ENCODE data around the gene CYB5D1. TPM values are rescaled to one million over a fixed set of nuclear protein-coding genes. Genes with fewer than 3 reads are reported as not detected.
"Not testable (repeated sequence)": the region's sequence is repeated elsewhere in the genome, so short reads cannot be mapped to it uniquely, and the experiment has no call there.

CYB5D1 gene
- 13.8 TPM for polyA plus RNA-seq
- long read RNA-seq, donor 1, partial matches to known transcripts, result 0 of 1 reads
- long read RNA-seq, donor 1, other reads (novel, unspliced or antisense), result 0 of 1 reads
- long read RNA-seq, donor 2, result 0 reads
- long read RNA-seq, donor 3, result 0 reads
- long read RNA-seq, donor 4, result 0 reads
- long read RNA-seq, donor 5, partial matches to known transcripts, result 0 of 2 reads
- long read RNA-seq, donor 5, other reads (novel, unspliced or antisense), result 0 of 2 reads
- long read RNA-seq, donor 6, partial matches to known transcripts, result 0 of 1 reads
- long read RNA-seq, donor 6, other reads (novel, unspliced or antisense), result 0 of 1 reads
- long read RNA-seq, donor 7, result 0 reads
- long read RNA-seq, donor 8, partial matches to known transcripts, result 0 of 2 reads
- long read RNA-seq, donor 8, other reads (novel, unspliced or antisense), result 0 of 2 reads
- long read RNA-seq, donor 9, partial matches to known transcripts, result 0 of 1 reads
- long read RNA-seq, donor 9, other reads (novel, unspliced or antisense), result 0 of 1 reads
- long read RNA-seq, donor 10, partial matches to known transcripts, result 0 of 1 reads
- long read RNA-seq, donor 10, other reads (novel, unspliced or antisense), result 0 of 1 reads
- long read RNA-seq, donor 11, partial matches to known transcripts, result 0 of 2 reads
- long read RNA-seq, donor 11, other reads (novel, unspliced or antisense), result 0 of 2 reads

- Histone ChIP-seq H3K4me1 (ENCODE audit: control insufficient read depth, insufficient read depth, low read length) (peaks cover 28% of the 10 kb centered on the region), H3K4me3 (ENCODE audit: low read length) (peak within 1 kb of the TSS; percentile 67), H3K9me3 (ENCODE audit: control insufficient read depth, low read depth, low read length) (peaks cover 3% of the 10 kb centered on the region), H3K27me3 (ENCODE audit: control insufficient read depth, insufficient read depth, low read length) (no peaks in the 10 kb centered on the region), H3K27ac (ENCODE audit: low read length) (peak within 1 kb of the TSS; percentile 93), H3K36me3 (ENCODE audit: control insufficient read depth, insufficient read depth, low read length) (peaks cover 30% of the 10 kb centered on the region)
- WGBS (ENCODE audit: insufficient coverage, low lambda C conversion rate), result 0% methylated on average over 1 of the region's 48 CpGs
- DNase-seq, result peak; percentile 88 to 97
These were observed at the start of gene CYB5D1 for GRCh38 chr17:7857713-7858521. TSS of gene CYB5D1 (plus strand) at chr17:7858003. CDS start at chr17:7858135, 132 bp downstream.

GRCh38 chr17:7809086-7809790, 48.6 kb upstream of the CYB5D1 start:
- no peaks in the 10 kb centered on the region for H3K36me3 ChIP-seq (ENCODE audit: control insufficient read depth, insufficient read depth, low read length)
- H3K4me1 ChIP-seq (ENCODE audit: control insufficient read depth, insufficient read depth, low read length), result no peaks in the 10 kb centered on the region
- no peak overlapping the region for H3K4me3 ChIP-seq (ENCODE audit: low read length)
- H3K27me3 ChIP-seq (ENCODE audit: control insufficient read depth, insufficient read depth, low read length), result peaks cover 10% of the 10 kb centered on the region
- DNase-seq, result no peak
- no CpG with 5 or more reads among the region's 11 CpGs for WGBS (ENCODE audit: insufficient coverage, low lambda C conversion rate)
- no peak overlapping the region for H3K27ac ChIP-seq (ENCODE audit: low read length)
- H3K9me3 ChIP-seq (ENCODE audit: control insufficient read depth, low read depth, low read length), result no peaks in the 10 kb centered on the region

DNA sequence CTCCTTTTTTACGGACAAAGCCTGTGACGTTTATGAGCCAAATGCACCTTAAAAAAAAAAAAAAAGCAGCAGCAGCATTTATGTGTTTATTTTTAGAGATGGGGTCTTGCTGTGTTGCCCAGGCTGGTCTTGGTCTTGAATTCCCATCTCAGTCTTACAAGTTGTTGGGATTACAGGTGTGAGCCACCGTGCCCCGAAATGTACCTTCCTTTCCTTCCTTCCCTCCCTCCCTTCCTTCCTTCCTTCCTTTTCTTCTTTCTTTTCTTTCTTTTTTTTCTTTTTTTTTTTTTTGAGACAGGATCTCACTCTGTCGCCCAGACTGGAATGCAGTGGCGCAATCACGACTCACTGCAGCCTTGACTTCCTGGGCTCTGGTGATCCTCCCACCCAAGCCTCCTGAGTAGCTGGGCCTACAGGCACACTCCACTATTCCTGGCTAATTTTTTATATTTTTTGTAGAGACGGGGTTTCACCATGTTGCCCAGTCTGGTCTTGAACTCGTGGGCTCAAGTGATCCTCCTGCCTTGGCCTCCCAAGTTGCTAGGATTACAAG, 47.9 kb upstream of the CYB5D1 start:
- H3K9me3 ChIP-seq (ENCODE audit: control insufficient read depth, low read depth, low read length); H3K27me3 ChIP-seq (ENCODE audit: control insufficient read depth, insufficient read depth, low read length); H3K36me3 ChIP-seq (ENCODE audit: control insufficient read depth, insufficient read depth, low read length); DNase-seq; H3K27ac ChIP-seq (ENCODE audit: low read length); H3K4me3 ChIP-seq (ENCODE audit: low read length); H3K4me1 ChIP-seq (ENCODE audit: control insufficient read depth, insufficient read depth, low read length): not testable (repeated sequence)
- 83% methylated on average over 2 of the region's 9 CpGs for WGBS (ENCODE audit: insufficient coverage, low lambda C conversion rate)

GRCh38 chr17:7811251-7811650, 46.6 kb upstream of the CYB5D1 start:
- WGBS (ENCODE audit: insufficient coverage, low lambda C conversion rate), result no CpG with 5 or more reads among the region's 3 CpGs
- Histone ChIP-seq H3K27ac (ENCODE audit: low read length) (no peak overlapping the region), H3K36me3 (ENCODE audit: control insufficient read depth, insufficient read depth, low read length) (no peaks in the 10 kb centered on the region), H3K4me3 (ENCODE audit: low read length) (no peak overlapping the region), H3K4me1 (ENCODE audit: control insufficient read depth, insufficient read depth, low read length) (no peaks in the 10 kb centered on the region), H3K27me3 (ENCODE audit: control insufficient read depth, insufficient read depth, low read length) (peaks cover 5% of the 10 kb centered on the region), H3K9me3 (ENCODE audit: control insufficient read depth, low read depth, low read length) (no peaks in the 10 kb centered on the region)
- no peak for DNase-seq

DNA sequence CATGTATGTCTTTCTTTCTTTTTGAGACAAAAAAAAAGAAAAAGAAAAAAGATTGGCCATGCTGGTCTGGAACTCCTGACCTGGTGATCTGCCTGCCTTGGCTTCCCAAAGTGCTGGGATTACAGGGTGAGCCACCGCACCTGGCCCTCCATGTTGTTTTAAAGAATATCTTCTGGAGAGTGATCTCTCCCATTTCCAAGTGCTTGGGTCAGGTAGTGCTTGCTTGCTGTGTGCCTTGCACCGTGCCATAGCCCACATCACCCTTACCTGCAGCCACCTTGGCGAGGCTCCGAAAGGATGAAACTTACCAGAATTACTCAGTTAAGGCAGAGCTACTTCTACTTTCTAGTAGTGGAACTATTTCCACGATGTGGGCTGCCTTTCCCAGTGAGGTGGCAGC, 42.8 kb upstream of the CYB5D1 start:
- H3K27ac ChIP-seq (ENCODE audit: low read length), result no peak overlapping the region
- no peaks in the 10 kb centered on the region for H3K27me3 ChIP-seq (ENCODE audit: control insufficient read depth, insufficient read depth, low read length)
- no peak overlapping the region for H3K4me3 ChIP-seq (ENCODE audit: low read length)
- H3K4me1 ChIP-seq (ENCODE audit: control insufficient read depth, insufficient read depth, low read length), result no peaks in the 10 kb centered on the region
- no peak for DNase-seq
- no CpG with 5 or more reads among the region's 5 CpGs for WGBS (ENCODE audit: insufficient coverage, low lambda C conversion rate)
- H3K9me3 ChIP-seq (ENCODE audit: control insufficient read depth, low read depth, low read length), result no peaks in the 10 kb centered on the region
- H3K36me3 ChIP-seq (ENCODE audit: control insufficient read depth, insufficient read depth, low read length), result no peaks in the 10 kb centered on the region

DNA sequence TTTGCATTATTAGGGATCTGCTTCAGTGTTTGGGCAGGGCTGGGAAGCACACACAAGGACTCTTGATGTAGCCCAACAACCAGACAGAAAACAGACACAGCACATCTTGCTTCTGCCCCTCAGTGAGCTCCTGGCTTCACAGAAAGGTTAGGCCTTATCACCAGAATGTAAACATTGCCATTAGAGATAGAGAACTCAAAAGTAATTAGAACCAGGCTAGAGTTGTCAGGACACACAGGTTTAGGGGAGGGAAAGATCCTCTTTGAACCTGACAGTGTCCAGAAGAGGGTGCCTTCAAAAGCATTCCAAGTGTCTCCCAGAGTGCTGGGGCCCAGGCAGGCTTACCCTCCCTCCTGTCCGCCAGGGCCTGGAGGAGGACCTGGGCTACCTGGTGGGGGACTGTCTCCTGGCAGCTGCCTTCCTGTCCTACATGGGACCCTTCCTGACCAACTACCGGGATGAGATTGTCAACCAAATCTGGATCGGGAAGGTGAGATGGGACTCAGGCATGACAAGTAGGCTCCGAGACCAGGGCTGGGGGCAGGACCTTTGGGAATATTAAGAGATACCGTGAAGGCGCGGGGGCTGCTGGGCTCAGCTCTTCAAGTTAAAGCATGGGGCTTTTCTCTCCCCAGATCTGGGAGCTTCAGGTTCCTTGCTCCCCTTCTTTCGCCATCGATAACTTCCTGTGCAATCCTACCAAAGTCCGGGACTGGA, 40.7 kb upstream of the CYB5D1 start:
- no CpG with 5 or more reads among the region's 10 CpGs for WGBS (ENCODE audit: insufficient coverage, low lambda C conversion rate)
- Histone ChIP-seq H3K27ac (ENCODE audit: low read length) (no peak overlapping the region), H3K27me3 (ENCODE audit: control insufficient read depth, insufficient read depth, low read length) (no peaks in the 10 kb centered on the region), H3K36me3 (ENCODE audit: control insufficient read depth, insufficient read depth, low read length) (no peaks in the 10 kb centered on the region), H3K4me3 (ENCODE audit: low read length) (no peak overlapping the region), H3K9me3 (ENCODE audit: control insufficient read depth, low read depth, low read length) (no peaks in the 10 kb centered on the region), H3K4me1 (ENCODE audit: control insufficient read depth, insufficient read depth, low read length) (no peaks in the 10 kb centered on the region)
- no peak for DNase-seq

DNA sequence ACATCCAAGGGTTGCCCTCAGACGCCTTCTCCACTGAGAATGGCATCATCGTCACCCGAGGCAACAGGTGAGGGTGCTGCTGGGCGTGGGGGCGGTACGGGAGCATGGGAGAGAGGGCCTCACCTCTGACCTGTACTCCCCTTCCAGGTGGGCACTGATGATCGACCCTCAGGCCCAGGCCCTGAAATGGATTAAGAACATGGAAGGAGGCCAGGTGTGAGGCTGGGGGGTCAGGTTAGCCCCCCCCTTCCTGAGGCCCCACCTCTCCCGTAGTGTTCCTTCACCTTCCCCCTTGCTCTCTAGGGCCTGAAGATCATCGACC, 40.2 kb upstream of the CYB5D1 start:
- H3K27me3 ChIP-seq (ENCODE audit: control insufficient read depth, insufficient read depth, low read length), result no peaks in the 10 kb centered on the region
- no peaks in the 10 kb centered on the region for H3K9me3 ChIP-seq (ENCODE audit: control insufficient read depth, low read depth, low read length)
- no peaks in the 10 kb centered on the region for H3K4me1 ChIP-seq (ENCODE audit: control insufficient read depth, insufficient read depth, low read length)
- no peak for DNase-seq
- no peak overlapping the region for H3K27ac ChIP-seq (ENCODE audit: low read length)
- no peaks in the 10 kb centered on the region for H3K36me3 ChIP-seq (ENCODE audit: control insufficient read depth, insufficient read depth, low read length)
- no CpG with 5 or more reads among the region's 9 CpGs for WGBS (ENCODE audit: insufficient coverage, low lambda C conversion rate)
- no peak overlapping the region for H3K4me3 ChIP-seq (ENCODE audit: low read length)

GRCh38 chr17:7818026-7818425, 39.8 kb upstream of the CYB5D1 start:
- Histone ChIP-seq H3K4me1 (ENCODE audit: control insufficient read depth, insufficient read depth, low read length) (no peaks in the 10 kb centered on the region), H3K27me3 (ENCODE audit: control insufficient read depth, insufficient read depth, low read length) (no peaks in the 10 kb centered on the region), H3K27ac (ENCODE audit: low read length) (no peak overlapping the region), H3K9me3 (ENCODE audit: control insufficient read depth, low read depth, low read length) (no peaks in the 10 kb centered on the region), H3K4me3 (ENCODE audit: low read length) (no peak overlapping the region), H3K36me3 (ENCODE audit: control insufficient read depth, insufficient read depth, low read length) (no peaks in the 10 kb centered on the region)
- no peak for DNase-seq
- WGBS (ENCODE audit: insufficient coverage, low lambda C conversion rate), result no CpG with 5 or more reads among the region's 10 CpGs

- no peaks in the 10 kb centered on the region for H3K36me3 ChIP-seq (ENCODE audit: control insufficient read depth, insufficient read depth, low read length)
- H3K27me3 ChIP-seq (ENCODE audit: control insufficient read depth, insufficient read depth, low read length), result no peaks in the 10 kb centered on the region
- no CpG with 5 or more reads among the region's 27 CpGs for WGBS (ENCODE audit: insufficient coverage, low lambda C conversion rate)
- H3K4me3 ChIP-seq (ENCODE audit: low read length), result no peak overlapping the region
- no peaks in the 10 kb centered on the region for H3K4me1 ChIP-seq (ENCODE audit: control insufficient read depth, insufficient read depth, low read length)
- no peaks in the 10 kb centered on the region for H3K9me3 ChIP-seq (ENCODE audit: control insufficient read depth, low read depth, low read length)
- H3K27ac ChIP-seq (ENCODE audit: low read length), result no peak overlapping the region
- no peak for DNase-seq
These were observed 38.8 kb upstream of the CYB5D1 start for GRCh38 chr17:7818746-7819645.

Data from large intestine (tissue), 12 donors.